Astrocyte (in vitro differentiated cells and primary cell): ENCODE measurements around the gene NKAIN2.

Experiments used
- CTCF ChIP-seq: IDR thresholded peaks from 2 replicates; pipeline ENCODE4 v1.5.1; 2011; ENCODE audit warnings: low read depth, mild to moderate bottlenecking, inconsistent platforms, low read length, moderate library complexity; ENCODE audit not compliant: insufficient read depth
- EZH2 ChIP-seq: IDR thresholded peaks from 2 replicates; pipeline ENCODE4 v1.6.1; 2012; ENCODE audit warnings: mild to moderate bottlenecking, low read length, inconsistent platforms; ENCODE audit not compliant: insufficient read depth

DNA sequence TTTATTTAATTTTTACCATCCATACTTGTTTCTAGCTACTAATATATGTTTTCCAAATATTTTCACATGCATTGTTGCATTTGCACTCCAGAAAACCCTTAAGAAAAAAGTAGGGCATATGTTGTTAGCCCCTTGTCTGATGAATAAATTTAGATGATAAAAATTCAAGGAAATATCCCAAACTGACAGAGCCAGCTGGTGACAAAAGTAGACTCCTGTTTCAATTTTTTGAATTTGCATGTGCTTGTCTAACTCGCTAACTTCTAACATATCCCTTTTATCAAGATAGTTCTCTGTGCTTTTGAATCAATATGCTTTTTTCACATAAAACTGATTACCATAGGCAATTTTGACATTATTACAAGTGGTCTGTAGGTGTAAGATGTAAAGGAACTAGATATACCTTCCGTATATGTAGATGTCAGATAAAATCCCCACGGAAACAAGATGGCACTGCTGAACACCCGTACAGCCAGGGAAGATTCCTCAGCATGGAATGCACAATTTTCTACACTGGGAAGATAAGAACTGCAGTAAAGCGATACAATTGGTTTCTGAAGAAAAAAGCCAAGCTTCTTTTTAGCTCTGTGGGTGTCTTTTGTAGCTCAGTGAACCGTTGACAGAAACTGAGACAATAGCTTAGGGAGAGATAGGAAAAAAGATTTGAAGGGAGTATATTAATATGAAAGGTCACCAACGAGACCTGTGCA is 721.0 kb downstream of the NKAIN2 start:
- TF ChIP-seq CTCF (no peak), EZH2 (no peak)
